OCI-M2 (cell line): ENCODE data around the gene RNU2-63P.
A peak's percentile ranks its signal among the peaks of the same experiment; 100 is the strongest.
"Not testable (repeated sequence)": the region's sequence is repeated elsewhere in the genome, so short reads cannot be mapped to it uniquely, and the experiment has no call there.

Source experiments
- DNase-seq: peaks from one replicate; lab custom pipeline; 2025; ENCODE audit not compliant: unreplicated experiment; lab: John Stamatoyannopoulos, UW

RNU2-63P gene

GRCh38 chr2:88016086-88016959 lies at the start of gene RNU2-63P:
RNU2-63P (minus strand) TSS chr2:88016547.
- peak; percentile 46 for DNase-seq

GRCh38 chr2:88061295-88061694 lies 44.9 kb upstream of the RNU2-63P start:
- no peak for DNase-seq

- no peak for DNase-seq
Measured at GRCh38 chr2:88060907-88061275, 44.5 kb upstream of the RNU2-63P start.

GRCh38 chr2:88059979-88060906 lies 43.9 kb upstream of the RNU2-63P start:
- no peak for DNase-seq

DNA sequence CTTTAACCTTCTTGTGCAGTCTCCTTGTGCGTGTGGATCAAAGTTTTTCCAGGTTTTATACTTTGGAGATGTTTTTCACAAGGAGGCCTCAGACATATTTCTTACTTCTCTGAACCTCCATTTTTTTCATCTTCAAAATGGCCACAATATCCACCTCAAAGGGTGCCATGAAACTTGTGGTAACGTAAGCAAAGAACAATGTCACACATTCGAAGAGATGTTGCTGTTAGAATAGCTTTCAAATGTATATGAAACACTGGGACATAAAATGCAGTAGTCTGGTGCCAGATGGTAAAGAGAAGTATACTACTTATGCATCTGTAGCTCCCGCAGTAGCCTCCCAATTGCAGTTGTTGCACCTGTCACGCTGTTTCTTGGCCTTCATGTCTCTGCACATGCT lies 41.8 kb upstream of the RNU2-63P start:
- no peak for DNase-seq

DNA sequence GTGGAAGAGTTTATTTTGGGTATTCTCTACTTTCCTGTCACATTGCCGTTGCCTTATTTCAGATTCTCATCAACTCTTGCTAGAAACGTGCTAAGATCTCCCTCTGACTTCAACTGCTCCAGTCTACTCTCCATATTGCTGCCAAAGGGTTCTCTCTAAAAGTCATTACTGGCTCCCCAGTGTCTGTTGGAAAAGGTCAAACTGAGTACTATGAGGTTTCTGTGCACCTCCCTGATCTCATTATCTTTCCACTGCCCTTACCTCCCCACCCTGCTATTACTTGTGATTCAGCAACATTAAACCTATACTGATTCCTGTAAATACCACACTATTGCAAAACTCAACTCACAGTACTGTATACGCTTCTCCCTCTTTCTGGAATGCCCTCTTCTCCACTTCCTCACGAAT lies 41.1 kb upstream of the RNU2-63P start:
- DNase-seq = no peak

- peak; percentile 79 for DNase-seq
Measured at GRCh38 chr2:88055371-88056128, 39.2 kb upstream of the RNU2-63P start, which contains the start of gene KRCC1. KRCC1 (minus strand) TSS chr2:88055783; CDS start chr2:88028563, 27,220 bp downstream.

DNA sequence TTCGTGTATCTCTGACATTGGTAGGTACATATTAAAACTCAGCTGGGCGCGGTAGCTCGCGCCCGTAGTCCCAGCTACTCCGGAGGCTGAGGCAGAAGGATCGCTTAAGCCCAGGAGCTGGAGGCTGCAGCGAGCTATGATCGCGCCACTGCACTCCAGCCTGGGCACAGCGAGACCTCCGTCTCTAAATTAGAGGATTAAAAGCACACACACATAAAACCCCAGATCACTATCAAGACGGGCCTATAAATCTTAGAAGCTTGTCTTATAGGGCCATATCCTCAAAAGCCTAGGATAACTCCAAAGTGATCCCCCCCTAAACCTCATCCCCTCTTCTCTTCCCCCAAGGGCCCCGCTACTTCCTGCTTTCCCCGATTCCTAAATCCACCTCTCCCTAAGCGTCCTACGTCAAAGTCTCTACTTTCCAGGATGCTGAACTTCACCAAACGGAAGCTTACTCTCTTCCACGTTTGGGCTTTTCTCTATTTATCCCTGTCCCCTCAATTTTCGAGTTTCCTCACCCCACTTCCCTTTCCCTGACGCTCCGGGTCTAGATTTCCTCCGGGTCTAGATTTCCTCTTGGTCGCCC lies 38.5 kb upstream of the RNU2-63P start:
- DNase-seq = no peak

- DNase-seq = no peak
Measured at GRCh38 chr2:88053934-88054781, 37.8 kb upstream of the RNU2-63P start.

- DNase-seq = no peak
Measured at GRCh38 chr2:88053296-88053695, 36.9 kb upstream of the RNU2-63P start.

DNA sequence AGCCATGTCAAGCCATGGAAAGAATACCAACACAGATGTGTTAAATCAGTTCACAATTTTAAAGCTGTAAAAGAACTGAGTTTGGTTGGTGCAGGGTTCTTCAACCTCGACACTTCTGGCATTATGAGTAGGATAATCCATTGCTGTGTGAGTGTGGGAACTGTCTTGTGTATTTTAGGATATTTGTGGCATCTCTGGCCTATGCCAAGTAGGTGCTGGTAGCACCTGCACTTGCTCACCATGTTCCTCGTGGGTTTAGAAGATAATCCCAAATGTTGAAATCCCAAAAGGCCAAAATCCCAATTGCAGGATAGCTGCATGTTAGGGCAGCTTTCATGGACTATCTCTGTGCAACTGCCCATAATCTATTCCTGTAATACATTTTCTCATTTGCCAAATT lies 35.4 kb upstream of the RNU2-63P start:
- no peak for DNase-seq

- no peak for DNase-seq
Measured at GRCh38 chr2:88049622-88050021, 33.3 kb upstream of the RNU2-63P start.

DNA sequence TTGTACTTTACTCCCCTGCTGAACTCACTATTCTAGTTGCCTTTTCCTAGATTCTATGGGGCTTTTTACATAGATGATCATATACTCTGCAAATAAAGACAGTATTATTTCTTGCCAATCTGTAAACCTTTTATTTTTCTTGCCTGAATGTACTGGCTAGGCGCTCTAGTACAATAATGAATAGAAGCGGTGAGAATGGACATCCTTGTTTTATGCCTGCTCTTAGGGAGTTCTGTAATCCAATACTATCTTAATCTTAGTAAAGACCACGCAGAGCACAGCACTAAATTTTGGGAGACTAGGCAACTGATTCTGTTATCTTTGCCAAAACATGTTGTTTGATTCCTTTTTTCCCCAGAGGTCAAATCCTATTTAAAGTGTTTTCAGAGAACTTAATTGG lies 32.2 kb upstream of the RNU2-63P start:
- no peak for DNase-seq

- DNase-seq = not testable (repeated sequence)
Measured at GRCh38 chr2:88045561-88045960, 29.2 kb upstream of the RNU2-63P start.

DNA sequence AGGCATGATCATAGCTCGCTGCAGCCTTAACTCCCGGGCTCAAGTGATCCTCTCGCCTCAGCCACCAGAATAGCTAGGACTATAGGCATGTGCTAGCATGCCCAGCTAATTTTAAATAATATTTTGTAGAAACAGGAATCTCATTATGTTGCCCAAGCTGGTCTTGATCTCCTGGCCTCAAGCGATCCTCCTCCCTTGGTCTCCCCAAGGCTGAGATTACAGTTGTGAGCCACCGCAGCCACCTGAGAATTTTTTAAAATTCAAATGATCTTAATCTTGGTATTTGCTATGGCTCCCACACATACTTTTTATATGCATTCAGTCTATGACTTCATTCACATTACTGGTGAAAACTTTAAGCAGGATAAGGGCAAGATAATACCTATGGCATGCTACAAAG lies 26.1 kb upstream of the RNU2-63P start:
- no peak for DNase-seq

GRCh38 chr2:88038263-88039105 lies 22.1 kb upstream of the RNU2-63P start:
- DNase-seq = no peak

DNA sequence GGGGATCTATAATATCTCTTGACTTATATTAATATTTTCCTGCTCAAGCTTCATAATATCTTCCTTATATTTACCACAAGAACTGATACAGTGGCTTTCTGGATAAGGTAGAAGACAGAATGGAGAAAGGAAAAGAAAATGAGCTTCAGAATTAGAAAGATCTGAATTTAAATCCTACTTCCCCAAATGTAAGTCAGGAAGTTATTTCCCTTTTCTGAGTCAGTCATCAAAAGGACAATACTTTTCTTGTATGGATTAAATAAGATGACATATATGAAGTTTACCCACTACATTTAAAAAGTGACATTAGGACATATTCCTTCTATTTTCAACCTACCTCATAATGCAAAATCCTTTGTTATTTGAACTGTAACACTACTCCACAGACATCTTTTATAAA lies 20.3 kb upstream of the RNU2-63P start:
- DNase-seq = no peak

GRCh38 chr2:88036182-88036581 lies 19.8 kb upstream of the RNU2-63P start:
- no peak for DNase-seq
